Calu3 (cell line): ENCODE data around the gene SPEM1. TPM values are rescaled to one million over a fixed set of nuclear protein-coding genes. Genes with fewer than 3 reads are reported as not detected.

Experiments
- BruUV-seq: library from RNA; stranded (reverse); fragments of 400-500 nt; replicated peaks from 2 replicates; lab custom pipeline; 2021; lab: Mats Ljungman, UMichigan
- CTCF ChIA-PET: fragments of 300-600 bp; sonication (Branson Sonifier 250); formaldehyde crosslinking; loops from one replicate; lab custom pipeline; 2022; ENCODE audit warnings: antibody characterized with exemption; lab: Charles Lee
- DNase-seq: peaks from one replicate; pipeline ENCODE4 v3.0.0; 2022
- H3K27ac Mint-ChIP-seq: one replicate; pipeline ENCODE4 v1.8.0; 2022; ENCODE audit warnings: mixed read lengths; ENCODE audit not compliant: unreplicated experiment
- H3K27me3 Mint-ChIP-seq: one replicate; pipeline ENCODE4 v1.8.0; 2022; ENCODE audit warnings: mixed read lengths; ENCODE audit not compliant: unreplicated experiment
- H3K36me3 Mint-ChIP-seq: one replicate; pipeline ENCODE4 v1.8.0; 2022; ENCODE audit warnings: mild to moderate bottlenecking, moderate library complexity, mixed read lengths; ENCODE audit not compliant: insufficient read depth, unreplicated experiment
- H3K4me1 Mint-ChIP-seq: one replicate; pipeline ENCODE4 v1.8.0; 2022; ENCODE audit warnings: mild to moderate bottlenecking, low read depth, mixed read lengths; ENCODE audit not compliant: unreplicated experiment
- H3K4me3 Mint-ChIP-seq: one replicate; pipeline ENCODE4 v1.8.0; 2022; ENCODE audit warnings: mild to moderate bottlenecking, low read depth, moderate library complexity, mixed read lengths; ENCODE audit not compliant: unreplicated experiment
- H3K9me3 Mint-ChIP-seq: one replicate; pipeline ENCODE4 v1.8.0; 2022; ENCODE audit warnings: low read depth, mixed read lengths; ENCODE audit not compliant: unreplicated experiment
- intact Hi-C: fragments of 100-400 bp; cut with micrococcal nuclease; formaldehyde crosslinking; loops from one replicate; pipeline ENCODE4 v1.10.0; 2022; ENCODE audit not compliant: unreplicated experiment
- total RNA-seq: library from RNA; stranded (reverse); gene quantifications from 2 replicates; pipeline ENCODE4 v1.2.3, GENCODE V29; 2022
- TF ChIP-seq, protein P1 (sequence below): fragments of 200-600 bp; IDR thresholded peaks from one replicate; pipeline ENCODE4 v1.8.0; 2022; ENCODE audit warnings: antibody characterized with exemption; ENCODE audit not compliant: unreplicated experiment

Gene SPEM1
- total RNA-seq, 1 experiment from 2014 or later, result not detected

DNA sequence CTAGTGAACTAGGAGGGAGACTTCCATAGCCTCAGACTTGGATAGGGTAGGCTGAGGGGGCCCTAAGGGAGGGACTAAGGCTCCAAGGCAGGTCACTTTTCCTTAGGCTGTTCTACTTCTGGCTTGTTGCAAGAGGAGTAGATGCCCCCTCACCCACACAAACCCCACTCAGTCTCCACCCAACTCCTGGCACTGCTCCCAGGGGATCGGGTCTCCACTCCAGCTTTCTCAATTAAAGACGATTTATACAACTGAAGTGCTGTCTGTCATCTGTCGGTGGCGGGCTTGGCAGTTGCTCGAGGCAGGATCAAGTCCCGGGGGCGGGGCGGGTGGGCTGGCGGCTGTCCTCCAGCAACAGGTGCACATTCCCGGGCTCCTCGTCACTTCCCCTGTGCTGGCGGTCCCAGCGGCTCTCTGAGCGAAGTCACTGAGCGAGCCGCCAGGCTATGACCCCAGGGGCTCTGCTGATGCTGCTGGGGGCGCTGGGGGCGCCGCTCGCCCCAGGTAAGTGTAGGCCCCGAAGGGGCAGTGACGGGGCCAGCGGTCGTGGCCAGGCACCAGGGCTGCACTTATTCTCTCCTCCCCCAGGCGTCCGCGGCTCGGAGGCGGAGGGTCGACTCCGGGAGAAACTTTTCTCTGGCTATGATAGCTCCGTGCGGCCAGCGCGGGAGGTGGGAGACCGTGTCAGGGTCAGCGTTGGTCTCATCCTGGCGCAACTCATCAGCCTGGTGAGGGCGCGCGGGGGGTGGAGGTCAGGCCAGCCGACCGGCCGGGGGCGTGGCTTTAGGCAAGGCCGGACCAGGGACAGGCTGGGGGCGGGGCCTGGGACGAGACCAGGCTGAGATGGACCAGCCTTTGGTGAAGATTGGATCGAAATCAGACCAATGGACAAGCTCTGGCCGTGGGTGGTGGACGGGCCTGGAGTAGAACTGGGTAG lies 24.8 kb downstream of the SPEM1 start, which contains the start of gene CHRNB1:
CHRNB1 (plus strand) TSS at position 380 of the 937 bp plus-strand sequence; CDS start at position 447, 67 bp downstream.
- CTCF ChIA-PET, result no interaction called here
- H3K27me3 Mint-ChIP-seq, result peaks cover 67% of the 10 kb centered on the region
- TF ChIP-seq, protein P1, sequence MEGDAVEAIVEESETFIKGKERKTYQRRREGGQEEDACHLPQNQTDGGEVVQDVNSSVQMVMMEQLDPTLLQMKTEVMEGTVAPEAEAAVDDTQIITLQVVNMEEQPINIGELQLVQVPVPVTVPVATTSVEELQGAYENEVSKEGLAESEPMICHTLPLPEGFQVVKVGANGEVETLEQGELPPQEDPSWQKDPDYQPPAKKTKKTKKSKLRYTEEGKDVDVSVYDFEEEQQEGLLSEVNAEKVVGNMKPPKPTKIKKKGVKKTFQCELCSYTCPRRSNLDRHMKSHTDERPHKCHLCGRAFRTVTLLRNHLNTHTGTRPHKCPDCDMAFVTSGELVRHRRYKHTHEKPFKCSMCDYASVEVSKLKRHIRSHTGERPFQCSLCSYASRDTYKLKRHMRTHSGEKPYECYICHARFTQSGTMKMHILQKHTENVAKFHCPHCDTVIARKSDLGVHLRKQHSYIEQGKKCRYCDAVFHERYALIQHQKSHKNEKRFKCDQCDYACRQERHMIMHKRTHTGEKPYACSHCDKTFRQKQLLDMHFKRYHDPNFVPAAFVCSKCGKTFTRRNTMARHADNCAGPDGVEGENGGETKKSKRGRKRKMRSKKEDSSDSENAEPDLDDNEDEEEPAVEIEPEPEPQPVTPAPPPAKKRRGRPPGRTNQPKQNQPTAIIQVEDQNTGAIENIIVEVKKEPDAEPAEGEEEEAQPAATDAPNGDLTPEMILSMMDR, result no peak
- BruUV-seq, result no TSS peak
- intact Hi-C loops, result no loop called here
- no peak for DNase-seq
- H3K9me3 Mint-ChIP-seq, result no peaks in the 10 kb centered on the region
- H3K27ac Mint-ChIP-seq, result no peak within 1 kb of the TSS
- H3K4me3 Mint-ChIP-seq, result no peak within 1 kb of the TSS
- peaks cover 7% of the 10 kb centered on the region for H3K36me3 Mint-ChIP-seq
- H3K4me1 Mint-ChIP-seq, result no peaks in the 10 kb centered on the region

- Mint-ChIP-seq H3K9me3 (no peaks in the 10 kb centered on the region), H3K36me3 (peaks cover under 1% of the 10 kb centered on the region), H3K27me3 (peaks cover 60% of the 10 kb centered on the region), H3K4me1 (no peaks in the 10 kb centered on the region), H3K27ac (no peak overlapping the region), H3K4me3 (no peak overlapping the region)
- BruUV-seq, result no TSS peak
- CTCF ChIA-PET, result no interaction called here
- DNase-seq, result no peak
- TF ChIP-seq, protein P1, result no peak
- intact Hi-C loops, result no loop called here
These were observed 25.5 kb downstream of the SPEM1 start for GRCh38 chr17:7445619-7445968.

DNA sequence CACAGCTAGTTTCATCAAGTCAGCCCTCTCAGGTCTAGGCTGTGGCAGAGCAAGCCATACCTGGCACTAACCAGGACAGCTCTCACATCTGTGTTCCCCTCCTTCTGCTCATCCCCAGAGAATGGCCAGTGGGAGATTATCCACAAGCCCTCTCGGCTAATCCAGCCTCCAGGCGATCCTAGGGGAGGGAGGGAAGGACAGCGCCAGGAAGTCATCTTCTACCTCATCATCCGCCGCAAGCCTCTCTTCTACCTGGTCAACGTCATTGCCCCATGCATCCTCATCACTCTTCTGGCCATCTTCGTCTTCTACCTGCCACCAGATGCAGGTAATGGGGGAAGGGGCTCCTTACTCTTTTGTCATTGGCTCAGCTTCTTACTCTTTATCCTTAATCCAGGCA lies 28.3 kb downstream of the SPEM1 start:
- Mint-ChIP-seq H3K4me3 (no peak overlapping the region), H3K9me3 (no peaks in the 10 kb centered on the region), H3K27ac (no peak overlapping the region), H3K27me3 (peaks cover 32% of the 10 kb centered on the region), H3K36me3 (no peaks in the 10 kb centered on the region), H3K4me1 (no peaks in the 10 kb centered on the region)
- TF ChIP-seq, protein P1, result no peak
- DNase-seq, result no peak
- BruUV-seq, result no TSS peak
- CTCF ChIA-PET, result no interaction called here
- intact Hi-C loops, result no loop called here

GRCh38 chr17:7459961-7460545 lies 39.9 kb downstream of the SPEM1 start:
- Mint-ChIP-seq H3K36me3 (peaks cover 26% of the 10 kb centered on the region), H3K4me3 (no peak overlapping the region), H3K9me3 (no peaks in the 10 kb centered on the region), H3K27ac (no peak overlapping the region), H3K4me1 (no peaks in the 10 kb centered on the region), H3K27me3 (no peaks in the 10 kb centered on the region)
- CTCF ChIA-PET, result no interaction called here
- no TSS peak for BruUV-seq
- TF ChIP-seq, protein P1, result no peak
- DNase-seq, result no peak
- intact Hi-C loops, result no loop called here
